Ovary (tissue), 3 donors: Measurements from ENCODE around the gene C16orf82.

Experiments used
- CTCF ChIP-seq, 3 donors: fragments of 450-650 bp in 2 of 3; fragments of 200-600 bp in 1 of 3; IDR thresholded peaks; one replicate each; pipeline versions ENCODE4 v1.5.1 to v1.8.0; 2016 to 2022; ENCODE audit warnings: antibody characterized with exemption in 3 of 3, mild to moderate bottlenecking in 1 of 3
- POLR2A ChIP-seq: fragments of 450-650 bp; IDR thresholded peaks from one replicate; pipeline ENCODE4 v1.6.1; 2017; ENCODE audit warnings: antibody characterized with exemption, mild to moderate bottlenecking, moderate library complexity
- donor health status: DM: no; HTN: no; CAD: no.

GRCh38 chr16:27073733-27074132, 7.0 kb downstream of the C16orf82 start:
- TF ChIP-seq CTCF (IDR thresholded peaks at IDR 0.05) = no peak
- no peak for TF ChIP-seq POLR2A
